Astrocyte (in vitro differentiated cells and primary cell): Measurements from ENCODE around the gene ZCCHC8. TPM values are rescaled to one million over a fixed set of nuclear protein-coding genes. Genes with fewer than 3 reads are reported as not detected.

Source experiments
- DNase-seq: peaks from one replicate; pipeline ENCODE4 v3.0.0-alpha.2; 2010; ENCODE audit warnings: low read depth
- FAIRE-seq: peaks from 2 replicates; lab custom pipeline; 2011; peaks lifted over from hg19 to GRCh38; lab: Jason Lieb, UNC
- H2AFZ ChIP-seq: 2 replicates; pipeline ENCODE4 v1.6.0; 2012; ENCODE audit warnings: low read depth, low read length, inconsistent platforms
- H3K27ac ChIP-seq: 2 replicates; pipeline ENCODE4 v1.5.1; 2011; ENCODE audit warnings: low read depth, low read length, inconsistent platforms
- H3K27me3 ChIP-seq: 2 replicates; pipeline ENCODE4 v1.6.0; 2011; ENCODE audit warnings: low read length, inconsistent platforms; ENCODE audit not compliant: insufficient read depth
- H3K36me3 ChIP-seq: 2 replicates; pipeline ENCODE4 v1.5.1; 2011; ENCODE audit warnings: low read length, inconsistent platforms; ENCODE audit not compliant: insufficient read depth
- H3K4me1 ChIP-seq: 2 replicates; pipeline ENCODE4 v1.5.1; 2011; ENCODE audit warnings: low read length, inconsistent platforms; ENCODE audit not compliant: insufficient read depth
- H3K4me2 ChIP-seq: 2 replicates; pipeline ENCODE4 v1.6.0; 2012; ENCODE audit warnings: low read length, inconsistent platforms
- H3K4me3 ChIP-seq: 2 replicates; pipeline ENCODE4 v1.5.1; 2011; ENCODE audit warnings: low read depth, mild to moderate bottlenecking, low read length, inconsistent platforms; ENCODE audit not compliant: insufficient read depth
- H3K79me2 ChIP-seq: 2 replicates; pipeline ENCODE4 v1.6.0; 2012; ENCODE audit warnings: mild to moderate bottlenecking, low read length, inconsistent platforms; ENCODE audit not compliant: insufficient read depth
- H3K9ac ChIP-seq: 2 replicates; pipeline ENCODE4 v1.6.0; 2012; ENCODE audit warnings: mild to moderate bottlenecking, low read length, inconsistent platforms
- H3K9me3 ChIP-seq: 2 replicates; pipeline ENCODE4 v1.5.1; 2012; ENCODE audit warnings: low read depth, mild to moderate bottlenecking, low read length, inconsistent platforms; ENCODE audit not compliant: insufficient read depth
- H4K20me1 ChIP-seq: 2 replicates; pipeline ENCODE4 v1.6.0; 2012; ENCODE audit warnings: low read length, inconsistent platforms; ENCODE audit not compliant: insufficient read depth
- H3K27ac Mint-ChIP-seq: one replicate; pipeline ENCODE4 v1.8.0; 2021; ENCODE audit warnings: mild to moderate bottlenecking, mixed read lengths; ENCODE audit not compliant: unreplicated experiment
- H3K27me3 Mint-ChIP-seq: one replicate; pipeline ENCODE4 v1.8.0; 2021; ENCODE audit warnings: low read depth, mixed read lengths; ENCODE audit not compliant: unreplicated experiment
- H3K36me3 Mint-ChIP-seq: one replicate; pipeline ENCODE4 v1.8.0; 2021; ENCODE audit warnings: low read depth, mixed read lengths; ENCODE audit not compliant: unreplicated experiment
- H3K4me1 Mint-ChIP-seq: one replicate; pipeline ENCODE4 v1.8.0; 2021; ENCODE audit warnings: low read depth, mixed read lengths; ENCODE audit not compliant: unreplicated experiment
- H3K4me3 Mint-ChIP-seq: one replicate; pipeline ENCODE4 v1.8.0; 2021; ENCODE audit warnings: mild to moderate bottlenecking, moderate library complexity, mixed read lengths; ENCODE audit not compliant: unreplicated experiment
- H3K9me3 Mint-ChIP-seq: one replicate; pipeline ENCODE4 v1.8.0; 2021; ENCODE audit warnings: mild to moderate bottlenecking, mixed read lengths; ENCODE audit not compliant: unreplicated experiment
- EZH2 ChIP-seq: IDR thresholded peaks from 2 replicates; pipeline ENCODE4 v1.6.1; 2012; ENCODE audit warnings: mild to moderate bottlenecking, low read length, inconsistent platforms; ENCODE audit not compliant: insufficient read depth
- total RNA-seq: library from RNA; stranded (reverse); gene quantifications from 2 replicates; pipeline ENCODE4 v1.2.1, GENCODE V29; 2021
- TF ChIP-seq, protein P1 (sequence below): IDR thresholded peaks from 2 replicates; pipeline ENCODE4 v1.5.1; 2011; ENCODE audit warnings: low read depth, mild to moderate bottlenecking, inconsistent platforms, low read length, moderate library complexity; ENCODE audit not compliant: insufficient read depth

Gene ZCCHC8
- total RNA-seq, 1 donor from 2014 or later: 25.3 TPM

DNA sequence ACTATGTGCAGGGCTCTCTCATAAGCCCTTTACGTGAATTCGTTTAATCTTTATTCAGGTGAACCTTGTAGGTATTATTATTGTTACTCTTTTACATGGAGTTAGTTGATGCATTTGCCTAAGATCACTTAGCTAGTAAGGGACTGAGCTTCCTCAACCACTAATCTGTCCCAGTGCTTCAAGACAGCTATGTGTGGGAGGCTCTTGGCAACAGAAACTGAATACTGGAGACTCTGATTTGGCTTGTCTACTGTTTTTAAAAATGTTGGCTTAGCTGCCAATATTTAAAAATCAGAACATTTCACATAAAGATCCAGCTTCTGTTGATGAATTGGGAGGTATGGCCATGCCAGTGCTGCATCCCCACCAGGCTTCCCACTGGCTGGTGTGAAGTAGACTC lies 33.1 kb upstream of the ZCCHC8 start:
- no peak overlapping the region for H3K9ac ChIP-seq
- H3K9me3 Mint-ChIP-seq: no peaks in the 10 kb centered on the region
- H4K20me1 ChIP-seq: no peaks in the 10 kb centered on the region
- H3K4me3 Mint-ChIP-seq: no peak overlapping the region
- H3K27me3 Mint-ChIP-seq: no peaks in the 10 kb centered on the region
- no peaks in the 10 kb centered on the region for H3K4me1 ChIP-seq
- DNase-seq (peak; percentile 60), FAIRE-seq (no peak)
- no peaks in the 10 kb centered on the region for H3K36me3 Mint-ChIP-seq
- peaks cover 24% of the 10 kb centered on the region for H3K79me2 ChIP-seq
- H3K4me2 ChIP-seq: no peak overlapping the region
- no peaks in the 10 kb centered on the region for H3K27me3 ChIP-seq
- H3K9me3 ChIP-seq: no peaks in the 10 kb centered on the region
- peaks cover 4% of the 10 kb centered on the region for H3K4me1 Mint-ChIP-seq
- no peak overlapping the region for H3K4me3 ChIP-seq
- no peak overlapping the region for H3K27ac Mint-ChIP-seq
- H2AFZ ChIP-seq: no peak overlapping the region
- H3K36me3 ChIP-seq: peaks cover 7% of the 10 kb centered on the region
- TF ChIP-seq, protein P1, sequence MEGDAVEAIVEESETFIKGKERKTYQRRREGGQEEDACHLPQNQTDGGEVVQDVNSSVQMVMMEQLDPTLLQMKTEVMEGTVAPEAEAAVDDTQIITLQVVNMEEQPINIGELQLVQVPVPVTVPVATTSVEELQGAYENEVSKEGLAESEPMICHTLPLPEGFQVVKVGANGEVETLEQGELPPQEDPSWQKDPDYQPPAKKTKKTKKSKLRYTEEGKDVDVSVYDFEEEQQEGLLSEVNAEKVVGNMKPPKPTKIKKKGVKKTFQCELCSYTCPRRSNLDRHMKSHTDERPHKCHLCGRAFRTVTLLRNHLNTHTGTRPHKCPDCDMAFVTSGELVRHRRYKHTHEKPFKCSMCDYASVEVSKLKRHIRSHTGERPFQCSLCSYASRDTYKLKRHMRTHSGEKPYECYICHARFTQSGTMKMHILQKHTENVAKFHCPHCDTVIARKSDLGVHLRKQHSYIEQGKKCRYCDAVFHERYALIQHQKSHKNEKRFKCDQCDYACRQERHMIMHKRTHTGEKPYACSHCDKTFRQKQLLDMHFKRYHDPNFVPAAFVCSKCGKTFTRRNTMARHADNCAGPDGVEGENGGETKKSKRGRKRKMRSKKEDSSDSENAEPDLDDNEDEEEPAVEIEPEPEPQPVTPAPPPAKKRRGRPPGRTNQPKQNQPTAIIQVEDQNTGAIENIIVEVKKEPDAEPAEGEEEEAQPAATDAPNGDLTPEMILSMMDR: no peak
- no peak for TF ChIP-seq EZH2
- no peak overlapping the region for H3K27ac ChIP-seq

DNA sequence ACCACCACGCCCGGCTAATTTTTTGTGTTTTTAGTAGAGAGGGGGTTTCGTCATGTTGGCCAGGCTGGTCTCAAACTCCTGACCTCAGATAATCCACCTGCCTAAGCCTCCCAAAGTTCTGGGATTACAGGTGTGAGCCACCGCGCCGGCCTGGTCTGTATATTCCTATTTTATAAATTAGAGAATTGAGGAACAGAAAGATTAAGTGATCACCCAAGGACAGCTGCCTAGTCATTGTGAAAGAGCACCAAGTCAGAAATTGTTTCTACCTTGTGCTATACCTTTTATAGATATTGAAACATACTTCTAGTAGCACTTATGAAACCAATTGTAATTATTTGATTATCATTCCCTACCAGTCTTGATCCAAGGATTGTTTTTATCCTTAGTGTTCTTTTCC lies 28.3 kb upstream of the ZCCHC8 start:
- no peaks in the 10 kb centered on the region for H3K9me3 Mint-ChIP-seq
- DNase-seq (no peak), FAIRE-seq (no peak)
- Histone ChIP-seq H4K20me1 (peaks cover 20% of the 10 kb centered on the region), H3K9me3 (no peaks in the 10 kb centered on the region), H2AFZ (no peak overlapping the region), H3K4me3 (no peak overlapping the region), H3K9ac (no peak overlapping the region), H3K27me3 (no peaks in the 10 kb centered on the region), H3K79me2 (peaks cover 66% of the 10 kb centered on the region), H3K4me2 (no peak overlapping the region), H3K36me3 (peaks cover 2% of the 10 kb centered on the region), H3K4me1 (no peaks in the 10 kb centered on the region), H3K27ac (no peak overlapping the region)
- H3K27me3 Mint-ChIP-seq: no peaks in the 10 kb centered on the region
- H3K27ac Mint-ChIP-seq: no peak overlapping the region
- H3K36me3 Mint-ChIP-seq: no peaks in the 10 kb centered on the region
- no peak for TF ChIP-seq EZH2
- TF ChIP-seq, protein P1: no peak
- H3K4me3 Mint-ChIP-seq: no peak overlapping the region
- H3K4me1 Mint-ChIP-seq: peaks cover 1% of the 10 kb centered on the region

DNA sequence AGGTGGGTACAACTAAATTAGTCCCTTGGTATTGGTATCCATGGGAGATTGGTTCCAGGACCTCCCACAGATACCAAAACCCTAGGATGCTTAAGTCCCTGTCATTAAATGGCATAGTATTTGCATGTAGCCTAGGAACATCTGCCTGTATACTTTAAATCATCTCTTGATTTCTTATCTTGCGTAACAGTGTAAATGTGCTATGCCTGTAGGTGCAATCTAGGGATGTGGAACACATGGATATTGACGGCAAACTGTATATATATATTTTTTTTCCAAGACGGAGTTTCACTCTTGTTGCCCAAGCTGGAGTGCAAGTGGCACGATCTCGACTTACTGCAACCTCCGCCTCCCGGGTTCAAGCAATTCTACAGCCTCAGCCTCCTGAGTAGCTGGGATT lies 27.9 kb upstream of the ZCCHC8 start:
- H3K27me3 Mint-ChIP-seq: no peaks in the 10 kb centered on the region
- H3K9me3 Mint-ChIP-seq: no peaks in the 10 kb centered on the region
- peaks cover 24% of the 10 kb centered on the region for H4K20me1 ChIP-seq
- H3K36me3 Mint-ChIP-seq: no peaks in the 10 kb centered on the region
- H3K36me3 ChIP-seq: peaks cover 4% of the 10 kb centered on the region
- H3K4me3 Mint-ChIP-seq: no peak overlapping the region
- H3K4me2 ChIP-seq: peak overlapping the region; percentile 84
- no peaks in the 10 kb centered on the region for H3K4me1 ChIP-seq
- FAIRE-seq: no peak
- H3K4me1 Mint-ChIP-seq: peaks cover 3% of the 10 kb centered on the region
- DNase-seq: no peak
- H3K27ac Mint-ChIP-seq: no peak overlapping the region
- H3K9me3 ChIP-seq: no peaks in the 10 kb centered on the region
- no peaks in the 10 kb centered on the region for H3K27me3 ChIP-seq
- H3K79me2 ChIP-seq: peaks cover 70% of the 10 kb centered on the region
- H2AFZ ChIP-seq: no peak overlapping the region
- no peak overlapping the region for H3K4me3 ChIP-seq
- TF ChIP-seq, protein P1: no peak
- no peak for TF ChIP-seq EZH2
- no peak overlapping the region for H3K27ac ChIP-seq
- peak overlapping the region; percentile 100 for H3K9ac ChIP-seq
